Neuronal stem cell (in vitro differentiated cells): Measurements from ENCODE around the gene FALEC.
A peak's percentile ranks its signal among the peaks of the same experiment; 100 is the strongest.

ENCODE experiments used
- DNase-seq: peaks from one replicate; pipeline ENCODE4 v3.0.0-alpha.2; 2013; ENCODE audit warnings: low spot score
- H2AFZ ChIP-seq: one replicate; pipeline ENCODE4 v1.6.1; 2013; ENCODE audit warnings: mild to moderate bottlenecking, low read length, inconsistent platforms
- H2AK5ac ChIP-seq: 2 replicates; pipeline ENCODE4 v1.6.1; 2013; ENCODE audit warnings: low read depth, mild to moderate bottlenecking, inconsistent platforms, low read length, moderate library complexity, mixed read lengths
- H2BK120ac ChIP-seq: 2 replicates; pipeline ENCODE4 v1.6.1; 2013; ENCODE audit warnings: low read depth, mild to moderate bottlenecking, inconsistent platforms, low read length, moderate library complexity, mixed read lengths
- H2BK12ac ChIP-seq: one replicate; pipeline ENCODE4 v1.6.1; 2013; ENCODE audit warnings: low read length, inconsistent platforms
- H2BK15ac ChIP-seq: 2 replicates; pipeline ENCODE4 v1.6.1; 2013; ENCODE audit warnings: mild to moderate bottlenecking, low read length, inconsistent platforms, mixed read lengths
- H2BK5ac ChIP-seq: one replicate; pipeline ENCODE4 v1.6.1; 2013; ENCODE audit warnings: inconsistent platforms, mild to moderate bottlenecking, low read length, moderate library complexity
- H3K14ac ChIP-seq: one replicate; pipeline ENCODE4 v1.6.1; 2013; ENCODE audit warnings: low read length, inconsistent platforms
- H3K18ac ChIP-seq: 2 replicates; pipeline ENCODE4 v1.6.1; 2013; ENCODE audit warnings: low read length, inconsistent platforms
- H3K23ac ChIP-seq: 2 replicates; pipeline ENCODE4 v1.6.1; 2013; ENCODE audit warnings: low read depth, mild to moderate bottlenecking, mixed read lengths, low read length, inconsistent platforms; ENCODE audit not compliant: poor library complexity
- H3K27ac ChIP-seq: replicated peaks from 3 replicates; pipeline ENCODE4 v1.5.1; 2013; ENCODE audit warnings: low read length, inconsistent platforms
- H3K27me3 ChIP-seq, 3 experiments: 2 replicates each; pipeline ENCODE4 v1.6.1; 2013; ENCODE audit warnings: low read length in 3 of 3, mild to moderate bottlenecking in 2 of 3, inconsistent platforms in 1 of 3, low read depth in 1 of 3, mixed read lengths in 1 of 3, moderate library complexity in 1 of 3; ENCODE audit not compliant: control insufficient read depth in 3 of 3, insufficient read depth in 3 of 3
- H3K36me3 ChIP-seq, 2 donors: replicated peaks in 1 of 2; 2 replicates each; pipeline ENCODE4 v1.6.1; 2013; ENCODE audit warnings: low read length in 2 of 2; ENCODE audit not compliant: control insufficient read depth in 2 of 2, insufficient read depth in 2 of 2
- H3K4ac ChIP-seq: 2 replicates; pipeline ENCODE4 v1.6.1; 2013; ENCODE audit warnings: inconsistent platforms, mild to moderate bottlenecking, low read length, moderate library complexity
- H3K4me1 ChIP-seq, 2 donors: 1 replicate in 1 of 2; 2 replicates in 1 of 2; pipeline ENCODE4 v1.6.1; 2013; ENCODE audit warnings: low read length in 2 of 2, low read depth in 1 of 2; ENCODE audit not compliant: control insufficient read depth in 2 of 2, insufficient read depth in 1 of 2
- H3K4me2 ChIP-seq: one replicate; pipeline ENCODE4 v1.6.1; 2013; ENCODE audit warnings: mild to moderate bottlenecking, low read length, inconsistent platforms; ENCODE audit not compliant: insufficient read depth, poor library complexity, severe bottlenecking
- H3K4me3 ChIP-seq, 2 donors: 2 replicates each; pipeline ENCODE4 v1.5.1; 2013; ENCODE audit warnings: low read length in 2 of 2, mild to moderate bottlenecking in 2 of 2, inconsistent platforms in 1 of 2, moderate library complexity in 1 of 2
- H3K79me1 ChIP-seq: one replicate; pipeline ENCODE4 v1.6.1; 2013; ENCODE audit warnings: low read depth, mild to moderate bottlenecking, inconsistent platforms, low read length, moderate library complexity
- H3K9ac ChIP-seq: one replicate; pipeline ENCODE4 v1.6.1; 2013; ENCODE audit warnings: mild to moderate bottlenecking, low read depth, low read length, inconsistent platforms; ENCODE audit not compliant: poor library complexity
- H3K9me3 ChIP-seq, 2 donors: replicated peaks in 1 of 2; 2 replicates each; pipeline versions ENCODE3 to v1.6.1; 2013; ENCODE audit warnings: low read length in 2 of 2, mild to moderate bottlenecking in 2 of 2, inconsistent platforms in 1 of 2, low read depth in 1 of 2, mixed read lengths in 1 of 2, moderate library complexity in 1 of 2; ENCODE audit not compliant: control insufficient read depth in 2 of 2, insufficient read depth in 1 of 2
- H4K8ac ChIP-seq: one replicate; pipeline ENCODE4 v1.6.1; 2013; ENCODE audit warnings: low read depth, mild to moderate bottlenecking, inconsistent platforms, low read length, moderate library complexity
- H4K91ac ChIP-seq: one replicate; pipeline ENCODE4 v1.6.1; 2013; ENCODE audit warnings: low read length, low read depth, mild to moderate bottlenecking, inconsistent platforms; ENCODE audit not compliant: poor library complexity
- WGBS, 2 donors: extraction: QIAGEN DNeasy Blood & Tissue Kit; methylation state at CpG; one replicate each; pipeline ENCODE4 v1.1.7; 2013; ENCODE audit warnings: missing lambda C conversion rate in 2 of 2, mixed read lengths in 1 of 2; ENCODE audit not compliant: insufficient read length in 2 of 2, insufficient replicate concordance in 1 of 2; ENCODE audit errors: extremely low coverage in 2 of 2; 5-methylcytosine and 5-hydroxymethylcytosine counted together

Gene FALEC

GRCh38 chr1:150514260-150514659, 1.3 kb upstream of the FALEC start:
- Histone ChIP-seq H4K91ac (no peak overlapping the region), H2BK5ac (no peak overlapping the region), H2AK5ac (peak overlapping the region; percentile 49), H3K4ac (no peak overlapping the region), H3K9me3 (no peaks in the 10 kb centered on the region), H3K9ac (peak overlapping the region; percentile 72), H3K79me1 (no peaks in the 10 kb centered on the region), H2AFZ (no peak overlapping the region), H3K27me3 (no peaks in the 10 kb centered on the region), H4K8ac (no peak overlapping the region), H3K23ac (no peak overlapping the region), H2BK120ac (no peak overlapping the region), H2BK12ac (no peak overlapping the region), H3K27ac (no peak overlapping the region), H3K4me1 (peaks cover 2 to 5% of the 10 kb centered on the region in 2 donors), H3K4me2 (no peak overlapping the region), H3K14ac (no peak overlapping the region), H3K36me3 (peaks cover 5 to 12% of the 10 kb centered on the region in 2 donors), H3K4me3 (no peak overlapping the region), H2BK15ac (no peak overlapping the region), H3K18ac (no peak overlapping the region)
- no peak for DNase-seq
- WGBS, 2 donors: no CpG with 5 or more reads among the region's 9 CpGs

DNA sequence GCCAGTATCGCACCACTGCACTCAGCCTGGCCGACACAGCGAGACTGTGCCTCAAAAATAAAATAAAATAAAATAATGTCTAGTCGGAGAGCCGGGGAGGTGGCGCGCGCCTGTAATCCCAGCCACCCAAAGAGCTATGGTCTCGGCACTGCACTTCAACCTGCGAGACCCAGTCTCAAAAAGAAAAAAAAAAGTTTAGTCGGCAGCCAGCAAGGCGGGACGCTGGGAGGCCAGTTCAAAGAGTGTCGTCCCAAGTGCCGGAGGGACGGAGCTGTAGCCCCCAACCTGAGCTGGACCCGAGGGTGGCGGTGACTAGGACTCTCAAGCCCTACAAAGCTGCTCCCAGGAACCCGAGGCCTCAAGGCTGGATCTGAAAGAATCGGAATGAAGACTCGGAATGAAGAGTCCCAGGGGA, 632 bp upstream of the FALEC start:
- Histone ChIP-seq H2BK120ac (no peak overlapping the region), H2BK15ac (peak overlapping the region; percentile 18), H4K8ac (no peak overlapping the region), H2AK5ac (no peak overlapping the region), H3K9ac (peak overlapping the region; percentile 88), H3K4me3 (peak overlapping the region; percentile 82 to 86), H3K36me3 (peaks cover 5 to 12% of the 10 kb centered on the region in 2 donors), H3K14ac (no peak overlapping the region), H3K4ac (no peak overlapping the region), H3K9me3 (no peaks in the 10 kb centered on the region), H2BK5ac (peak overlapping the region; percentile 26), H4K91ac (no peak overlapping the region), H3K23ac (peak overlapping the region; percentile 16), H2AFZ (peak overlapping the region; percentile 98), H3K27ac (peak overlapping the region; percentile 35), H2BK12ac (no peak overlapping the region), H3K18ac (peak overlapping the region; percentile 80), H3K27me3 (no peaks in the 10 kb centered on the region), H3K4me1 (peaks cover 2 to 5% of the 10 kb centered on the region in 2 donors), H3K79me1 (no peaks in the 10 kb centered on the region), H3K4me2 (peak overlapping the region; percentile 91)
- no peak for DNase-seq
- WGBS, 2 donors: no CpG with 5 or more reads among the region's 21 CpGs

- Histone ChIP-seq H3K14ac (no peak overlapping the region), H3K23ac (no peak overlapping the region), H4K8ac (no peak overlapping the region), H3K79me1 (no peaks in the 10 kb centered on the region), H2AK5ac (no peak overlapping the region), H3K36me3 (peaks cover 5 to 12% of the 10 kb centered on the region in 2 donors), H2BK120ac (no peak overlapping the region), H3K18ac (no peak overlapping the region), H3K4ac (no peak overlapping the region), H3K27ac (no peak overlapping the region), H3K27me3 (no peaks in the 10 kb centered on the region), H3K4me1 (peaks cover 2 to 5% of the 10 kb centered on the region in 2 donors), H2BK5ac (peak overlapping the region; percentile 35), H2BK12ac (no peak overlapping the region), H3K9me3 (no peaks in the 10 kb centered on the region), H2AFZ (peak overlapping the region; percentile 98), H2BK15ac (no peak overlapping the region), H3K4me3 (peak overlapping the region; percentile 66 to 82), H3K4me2 (peak overlapping the region; percentile 67), H3K9ac (no peak overlapping the region), H4K91ac (no peak overlapping the region)
- WGBS, 2 donors: no CpG with 5 or more reads among the region's 19 CpGs
- DNase-seq: no peak
These were observed 569 bp downstream of the FALEC start for GRCh38 chr1:150516050-150516591.

DNA sequence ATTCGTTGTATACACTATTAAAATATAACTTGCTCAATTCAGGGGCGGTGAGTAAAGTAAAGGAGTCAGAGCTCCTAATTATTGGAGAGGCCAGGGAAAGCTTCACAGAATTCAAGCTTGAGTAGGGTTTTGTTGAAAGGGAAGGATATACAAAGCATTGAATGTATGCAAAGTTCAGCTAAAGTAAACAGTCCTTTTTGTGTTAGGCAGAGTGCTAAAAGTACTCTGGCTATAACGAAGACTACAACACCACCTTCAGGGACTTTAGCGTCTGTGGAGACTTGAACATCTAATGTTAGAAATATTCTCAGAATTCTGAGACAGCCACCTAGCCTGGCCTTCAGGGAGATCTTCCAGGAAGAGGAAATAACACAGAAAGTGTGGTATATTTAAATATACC, 1.1 kb downstream of the FALEC start:
- no CpG with 5 or more reads among the region's 4 CpGs for WGBS, 2 donors
- Histone ChIP-seq H3K4me2 (no peak overlapping the region), H2BK120ac (no peak overlapping the region), H2BK12ac (no peak overlapping the region), H4K91ac (no peak overlapping the region), H3K27ac (no peak overlapping the region), H3K14ac (no peak overlapping the region), H3K4ac (no peak overlapping the region), H3K27me3 (no peaks in the 10 kb centered on the region), H3K18ac (no peak overlapping the region), H3K9me3 (no peaks in the 10 kb centered on the region), H3K79me1 (no peaks in the 10 kb centered on the region), H3K4me1 (peaks cover 2 to 5% of the 10 kb centered on the region in 2 donors), H3K23ac (no peak overlapping the region), H2AK5ac (no peak overlapping the region), H4K8ac (no peak overlapping the region), H2AFZ (peak overlapping the region; percentile 98), H3K36me3 (peaks cover 4 to 10% of the 10 kb centered on the region in 2 donors), H2BK15ac (no peak overlapping the region), H3K9ac (no peak overlapping the region), H2BK5ac (no peak overlapping the region), H3K4me3 (peak overlapping the region in 1 of 2 donors; percentile 82)
- DNase-seq: no peak
